GM12865 (cell line): Measurements from ENCODE around the gene ASTN2.
"Not testable (repeated sequence)": the region's sequence is repeated elsewhere in the genome, so short reads cannot be mapped to it uniquely, and the experiment has no call there.

ENCODE experiments used
- DNase-seq: peaks from one replicate; pipeline ENCODE4 v3.0.0; 2010; ENCODE audit warnings: low read depth
- H3K4me3 ChIP-seq: 2 replicates; pipeline ENCODE4 v1.5.1; 2011; ENCODE audit warnings: mild to moderate bottlenecking, low read depth, low read length, control low read depth
- TF ChIP-seq, protein P1 (sequence below): IDR thresholded peaks from 2 replicates; pipeline ENCODE4 v1.5.1; 2011; ENCODE audit warnings: low read length, control low read depth, low read depth, inconsistent platforms; ENCODE audit not compliant: insufficient read depth; ENCODE audit errors: missing control alignments

The ASTN2 gene

DNA sequence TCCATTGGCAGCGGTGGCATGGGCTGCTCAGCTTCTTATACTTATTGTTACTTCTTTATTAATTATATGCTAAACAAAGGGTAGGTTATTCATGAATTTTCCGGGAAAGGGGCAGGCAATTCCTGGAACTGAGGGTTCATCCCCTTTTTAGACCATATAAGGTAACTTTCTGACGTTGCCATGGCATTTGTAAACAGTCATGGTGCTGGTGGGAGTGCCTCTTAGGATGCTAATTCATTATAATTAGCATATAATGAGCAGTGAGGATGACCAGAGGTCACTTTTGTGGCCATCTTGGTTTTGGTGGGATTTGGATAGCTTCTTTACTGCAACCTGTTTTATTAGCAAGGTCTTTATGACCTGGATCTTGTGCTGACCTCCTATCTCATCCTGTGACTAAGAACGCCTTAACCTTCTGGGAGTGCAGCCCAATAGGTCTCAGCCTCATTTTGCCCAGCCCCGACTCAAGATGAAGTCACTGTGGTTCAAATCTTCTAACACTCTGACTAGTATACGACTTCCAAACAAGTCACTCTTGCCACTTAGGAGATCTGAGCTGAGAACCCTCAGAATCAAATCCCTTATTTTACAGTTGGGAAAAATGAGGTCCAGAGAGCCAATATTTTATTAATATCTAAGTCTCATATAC, 490.3 kb downstream of the ASTN2 start:
- no peak for DNase-seq
- TF ChIP-seq, protein P1, sequence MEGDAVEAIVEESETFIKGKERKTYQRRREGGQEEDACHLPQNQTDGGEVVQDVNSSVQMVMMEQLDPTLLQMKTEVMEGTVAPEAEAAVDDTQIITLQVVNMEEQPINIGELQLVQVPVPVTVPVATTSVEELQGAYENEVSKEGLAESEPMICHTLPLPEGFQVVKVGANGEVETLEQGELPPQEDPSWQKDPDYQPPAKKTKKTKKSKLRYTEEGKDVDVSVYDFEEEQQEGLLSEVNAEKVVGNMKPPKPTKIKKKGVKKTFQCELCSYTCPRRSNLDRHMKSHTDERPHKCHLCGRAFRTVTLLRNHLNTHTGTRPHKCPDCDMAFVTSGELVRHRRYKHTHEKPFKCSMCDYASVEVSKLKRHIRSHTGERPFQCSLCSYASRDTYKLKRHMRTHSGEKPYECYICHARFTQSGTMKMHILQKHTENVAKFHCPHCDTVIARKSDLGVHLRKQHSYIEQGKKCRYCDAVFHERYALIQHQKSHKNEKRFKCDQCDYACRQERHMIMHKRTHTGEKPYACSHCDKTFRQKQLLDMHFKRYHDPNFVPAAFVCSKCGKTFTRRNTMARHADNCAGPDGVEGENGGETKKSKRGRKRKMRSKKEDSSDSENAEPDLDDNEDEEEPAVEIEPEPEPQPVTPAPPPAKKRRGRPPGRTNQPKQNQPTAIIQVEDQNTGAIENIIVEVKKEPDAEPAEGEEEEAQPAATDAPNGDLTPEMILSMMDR = no peak
- no peak overlapping the region for H3K4me3 ChIP-seq

GRCh38 chr9:116917895-116918508, 496.9 kb downstream of the ASTN2 start:
- H3K4me3 ChIP-seq = peak overlapping the region; percentile 24; the same call in 1 of the 2 replicates
- not testable (repeated sequence) for DNase-seq

- TF ChIP-seq, protein P1 = no peak
- no peak for DNase-seq
- no peak overlapping the region for H3K4me3 ChIP-seq
Measured at GRCh38 chr9:116913536-116913935, 501.3 kb downstream of the ASTN2 start.

GRCh38 chr9:116910201-116910600, 504.7 kb downstream of the ASTN2 start:
- no peak overlapping the region for H3K4me3 ChIP-seq
- TF ChIP-seq, protein P1 = no peak
- DNase-seq = peak; percentile 1

DNA sequence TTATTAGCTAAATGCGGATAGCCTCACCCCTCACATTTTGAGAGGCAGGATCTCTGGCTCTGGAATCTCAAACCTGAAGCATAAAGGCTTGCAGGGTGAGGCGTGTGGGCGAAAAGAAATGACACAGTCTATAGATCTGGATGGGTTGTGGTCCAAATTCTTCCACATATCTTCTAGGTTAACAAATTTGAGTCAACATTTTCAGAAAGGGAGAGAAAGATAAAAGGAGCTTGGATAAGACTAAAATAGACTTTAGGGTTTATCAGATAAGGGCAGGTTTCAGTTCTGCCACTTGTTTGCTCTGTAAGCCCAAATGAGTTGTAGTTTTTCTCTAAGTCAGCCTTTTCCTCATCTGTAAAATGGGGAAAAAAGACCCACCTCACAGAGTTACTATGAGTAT, 506.9 kb downstream of the ASTN2 start:
- TF ChIP-seq, protein P1 = no peak
- DNase-seq = no peak
- H3K4me3 ChIP-seq = no peak overlapping the region

DNA sequence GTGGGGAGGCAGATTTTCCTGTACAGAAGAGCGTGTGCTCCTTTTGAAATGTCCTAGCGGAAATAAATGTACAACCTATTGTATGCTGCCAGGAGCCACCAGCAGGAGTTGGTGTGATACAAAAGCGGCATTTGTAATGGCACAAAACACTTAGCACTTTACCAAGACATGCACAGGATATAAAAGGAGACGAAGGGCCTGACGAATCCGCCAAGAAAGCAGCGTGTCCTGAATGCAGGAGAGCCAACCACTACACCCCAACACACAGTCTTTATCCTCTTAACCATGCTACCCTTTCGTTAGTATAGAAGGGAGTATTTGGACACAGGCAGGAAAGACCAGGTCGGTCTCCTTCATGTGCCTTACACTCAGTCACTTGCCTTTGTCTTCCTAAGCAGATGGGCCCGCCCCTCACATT, 509.7 kb downstream of the ASTN2 start:
- no peak overlapping the region for H3K4me3 ChIP-seq
- DNase-seq = no peak
- TF ChIP-seq, protein P1 = no peak

GRCh38 chr9:116904165-116904564, 510.7 kb downstream of the ASTN2 start:
- peak; percentile 6 for DNase-seq
- TF ChIP-seq, protein P1 = no peak

More at GRCh38 chr9:116904165-116904564, 510.7 kb downstream of the ASTN2 start:
- H3K4me3 ChIP-seq = no peak overlapping the region
